GM18526 (cell line): ENCODE data around the gene AQP12B.

Experiments
- POLR2A ChIP-seq: IDR thresholded peaks from 3 replicates; pipeline ENCODE4 v1.6.1; 2011; ENCODE audit not compliant: insufficient read length; ENCODE audit errors: extremely low read depth

The AQP12B gene

DNA sequence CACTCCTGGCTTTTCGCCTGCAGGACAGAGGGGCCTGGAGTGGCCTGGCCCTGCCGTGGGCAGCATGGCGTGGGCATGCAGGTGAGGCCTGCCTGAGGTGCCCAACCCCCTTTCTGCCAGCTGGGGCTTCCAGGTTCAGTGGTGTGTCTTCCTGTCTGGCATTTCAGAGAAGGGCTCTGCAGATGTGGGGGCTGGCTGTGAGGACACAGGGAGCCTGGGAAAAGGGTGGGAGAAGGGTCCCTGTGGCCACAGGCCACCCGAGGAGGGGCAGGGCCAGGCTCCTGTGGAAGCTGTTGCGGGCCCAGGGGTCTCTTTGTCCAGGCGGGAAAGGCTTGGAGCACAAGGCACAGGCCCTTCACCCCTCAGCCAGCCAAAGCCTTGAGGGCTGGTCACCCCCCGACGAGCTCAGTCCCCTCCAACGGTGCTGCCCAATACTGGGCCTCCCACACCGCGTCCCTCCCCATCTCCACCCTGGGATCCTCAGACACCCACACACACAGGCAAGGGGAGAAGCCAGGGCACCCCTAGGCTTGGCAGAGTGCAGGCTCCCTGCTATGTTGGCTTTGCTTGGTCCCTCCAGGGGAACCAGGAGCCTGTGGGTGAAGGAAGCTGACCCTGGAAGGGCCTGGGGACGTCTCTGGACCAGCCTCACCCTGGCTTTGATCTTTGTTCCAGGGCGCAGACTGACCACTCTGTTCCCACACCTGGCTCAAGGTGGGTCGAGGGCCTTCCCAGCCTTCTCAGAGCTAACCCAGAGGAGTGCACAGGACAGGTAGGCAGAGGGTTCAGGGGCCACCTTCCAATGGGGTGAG is 5.3 kb upstream of the AQP12B start:
- TF ChIP-seq POLR2A, result no peak

GRCh38 chr2:240687045-240687740 is 4.5 kb upstream of the AQP12B start:
- TF ChIP-seq POLR2A, result no peak

GRCh38 chr2:240686460-240686859 is 3.8 kb upstream of the AQP12B start:
- TF ChIP-seq POLR2A, result no peak

DNA sequence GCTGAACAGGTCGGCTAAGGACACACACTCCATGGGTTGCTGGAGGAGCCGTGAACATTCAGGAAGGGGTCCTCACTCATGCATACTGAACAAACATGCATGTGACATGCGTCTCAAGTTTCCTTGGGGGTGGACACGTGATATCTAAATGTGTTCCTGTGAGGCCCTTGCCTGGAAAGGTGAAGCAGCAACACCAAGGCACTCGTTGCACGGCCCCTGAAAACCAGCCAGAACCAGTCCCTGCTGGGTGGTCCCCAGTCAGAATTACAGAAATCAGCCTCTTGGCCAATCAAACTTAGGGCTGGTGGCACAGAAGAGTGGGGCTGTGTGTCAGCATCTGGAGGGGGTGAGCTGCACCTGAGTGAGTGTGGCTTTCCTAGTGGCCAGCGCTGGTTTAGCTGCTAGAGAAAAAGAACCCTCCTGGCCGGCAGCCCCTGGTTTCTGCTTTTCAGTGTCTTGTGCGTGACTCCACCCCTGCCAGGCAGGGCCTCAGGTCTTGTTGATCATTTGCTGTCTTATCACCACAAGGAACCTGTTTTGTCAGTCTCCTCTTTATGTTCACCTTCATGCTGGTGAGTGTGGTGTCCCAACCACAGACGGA is 3.2 kb upstream of the AQP12B start:
- no peak for TF ChIP-seq POLR2A

DNA sequence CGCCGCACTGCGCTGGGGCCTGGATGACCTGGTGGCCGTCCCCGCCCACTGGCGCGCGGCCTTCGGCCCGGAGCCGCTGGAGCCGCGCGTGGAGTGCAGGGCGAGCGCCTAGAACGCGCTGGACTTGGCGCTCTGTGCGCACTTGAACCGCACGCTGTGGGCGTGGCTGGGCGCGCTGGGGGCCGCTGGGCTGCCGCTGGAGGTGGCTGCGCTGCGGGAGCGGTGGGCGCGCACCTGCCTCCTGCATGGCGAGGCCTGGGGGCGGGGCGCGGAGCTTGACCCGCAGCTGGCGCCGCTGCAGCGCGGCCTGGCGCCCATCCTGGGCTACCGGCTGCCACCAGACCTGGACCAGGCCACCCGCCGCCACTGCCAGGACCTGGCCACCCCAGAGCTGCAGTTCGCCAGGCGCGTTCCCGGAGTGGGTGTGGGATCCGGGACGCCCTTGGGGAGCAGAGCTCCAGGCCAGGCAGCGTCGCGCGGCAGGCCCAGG is 9.9 kb downstream of the AQP12B start:
- no peak for TF ChIP-seq POLR2A

DNA sequence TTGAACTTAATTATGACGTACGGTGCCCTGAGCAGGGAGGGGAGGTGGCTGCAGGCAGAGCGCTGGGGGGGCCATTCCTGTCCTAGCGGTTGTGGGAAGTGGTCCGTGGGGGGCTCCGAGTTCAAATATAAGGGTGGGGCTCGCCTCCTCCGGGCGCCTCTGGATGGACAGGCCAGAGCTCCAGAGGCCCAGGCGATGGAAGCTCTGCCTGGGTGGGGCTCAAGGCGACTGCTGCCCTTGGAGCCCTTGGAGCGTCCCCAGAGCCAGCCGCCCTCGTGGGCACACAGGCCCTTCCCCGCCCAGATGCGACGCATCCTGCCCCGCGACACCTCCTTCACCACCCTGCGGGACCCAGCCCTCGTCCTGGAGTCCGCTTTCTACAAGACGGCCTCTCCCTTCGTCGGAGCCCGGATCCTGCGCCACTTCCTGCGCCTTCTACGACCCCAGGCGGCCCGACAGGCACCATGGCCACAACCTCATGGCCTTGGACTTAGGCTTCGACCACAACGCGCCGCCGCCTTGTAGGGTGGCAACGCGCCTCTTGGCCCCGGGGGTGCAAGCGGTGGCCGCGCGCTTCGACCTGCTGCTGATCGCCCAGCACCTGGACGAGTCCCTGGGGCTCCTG is 10.5 kb downstream of the AQP12B start:
- no peak for TF ChIP-seq POLR2A

GRCh38 chr2:240670950-240671349 is 11.7 kb downstream of the AQP12B start:
- TF ChIP-seq POLR2A, result no peak

GRCh38 chr2:240670402-240670801 is 12.3 kb downstream of the AQP12B start:
- no peak for TF ChIP-seq POLR2A

GRCh38 chr2:240664622-240665021 is 18.1 kb downstream of the AQP12B start:
- no peak for TF ChIP-seq POLR2A

- no peak for TF ChIP-seq POLR2A
Measured at GRCh38 chr2:240663546-240664190, 19.0 kb downstream of the AQP12B start.

- no peak for TF ChIP-seq POLR2A
Measured at GRCh38 chr2:240662681-240663080, 20.0 kb downstream of the AQP12B start.

DNA sequence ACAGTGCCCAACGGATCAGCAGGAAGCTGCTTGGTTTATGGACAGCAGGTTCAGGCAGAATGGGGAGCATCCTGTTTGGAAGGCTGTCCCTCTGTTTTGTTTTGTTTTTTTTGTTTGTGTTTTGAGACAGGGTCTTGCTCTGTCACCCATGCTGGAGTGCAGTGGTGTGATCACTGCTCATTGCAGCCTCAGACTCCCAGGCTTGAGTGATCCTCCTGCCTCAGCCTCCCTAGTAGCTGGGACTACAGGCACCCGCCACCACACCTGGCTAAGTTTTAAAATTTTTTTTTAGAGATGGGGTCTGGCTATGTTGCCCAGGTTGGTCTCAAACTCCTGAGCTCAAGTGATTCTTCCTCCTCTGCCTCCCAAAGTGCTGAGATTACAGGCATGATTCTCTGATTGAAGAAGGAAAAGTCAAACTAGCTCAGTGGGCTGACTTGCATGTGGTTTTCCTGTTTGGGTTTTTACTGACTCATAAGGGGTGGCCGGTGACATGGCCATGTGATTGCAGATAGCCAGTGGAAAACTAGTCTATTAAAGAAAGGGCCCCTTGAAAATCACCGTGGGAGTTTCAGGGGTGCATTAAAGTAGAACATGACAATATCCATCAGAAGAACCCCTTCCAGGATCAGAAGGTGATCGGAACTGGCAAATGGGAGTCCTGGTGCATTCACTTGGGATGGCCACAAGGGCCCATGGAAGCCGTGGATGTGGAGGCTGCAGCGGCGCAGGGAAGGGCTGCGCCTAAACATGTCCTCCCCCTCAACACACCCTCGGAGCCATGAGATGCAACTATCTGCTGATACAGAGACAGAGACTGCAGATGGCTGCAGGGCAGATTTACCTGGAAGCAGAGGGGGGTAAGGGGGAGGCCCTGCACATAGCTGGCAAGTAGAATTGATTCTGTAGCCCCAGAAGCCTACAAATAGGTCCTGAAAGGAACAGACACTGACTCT is 26.5 kb downstream of the AQP12B start:
- no peak for TF ChIP-seq POLR2A

DNA sequence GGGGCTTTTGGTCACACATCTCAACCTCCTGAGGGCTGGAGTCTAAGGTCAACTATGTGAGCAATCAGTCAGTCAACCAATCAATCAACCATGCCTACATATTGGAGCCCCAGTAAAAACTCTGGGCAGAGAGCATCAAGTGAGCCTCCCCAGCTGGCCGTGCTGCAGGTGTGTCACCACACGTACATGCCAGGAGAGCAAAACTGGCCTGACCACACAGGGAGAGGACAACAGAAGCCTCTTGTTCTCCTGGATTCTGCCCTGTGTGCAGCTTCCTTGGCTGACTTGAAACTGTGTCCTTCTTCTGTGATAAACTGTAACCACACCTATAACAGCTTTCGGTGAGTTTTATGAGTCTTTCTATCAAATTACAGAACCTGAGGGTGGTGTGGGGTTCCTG is 31.5 kb downstream of the AQP12B start:
- no peak for TF ChIP-seq POLR2A
